ENCODE measurements around the gene GNG12. TPM values are rescaled to one million over a fixed set of nuclear protein-coding genes. Genes with fewer than 3 reads are reported as not detected.

GNG12 gene
- total and polyA plus RNA-seq, 8 donors: 7.3 to 39.8 (median 21.1) TPM

GRCh38 chr1:67766141-67766978, 66.9 kb downstream of the GNG12 start:
- no peak for FAIRE-seq
- peak in 3 of 6 donors; percentile 16 to 40 (median 26) for DNase-seq
- H3K27ac ChIP-seq: no peak overlapping the region
- peak; percentile 44 to 76 (median 66) for ATAC-seq
- peaks cover 0 to 4% (median 0%) of the 10 kb centered on the region in 3 donors for H3K4me1 ChIP-seq
- H3K4me3 ChIP-seq: no peak overlapping the region
- TF ChIP-seq, protein P1, sequence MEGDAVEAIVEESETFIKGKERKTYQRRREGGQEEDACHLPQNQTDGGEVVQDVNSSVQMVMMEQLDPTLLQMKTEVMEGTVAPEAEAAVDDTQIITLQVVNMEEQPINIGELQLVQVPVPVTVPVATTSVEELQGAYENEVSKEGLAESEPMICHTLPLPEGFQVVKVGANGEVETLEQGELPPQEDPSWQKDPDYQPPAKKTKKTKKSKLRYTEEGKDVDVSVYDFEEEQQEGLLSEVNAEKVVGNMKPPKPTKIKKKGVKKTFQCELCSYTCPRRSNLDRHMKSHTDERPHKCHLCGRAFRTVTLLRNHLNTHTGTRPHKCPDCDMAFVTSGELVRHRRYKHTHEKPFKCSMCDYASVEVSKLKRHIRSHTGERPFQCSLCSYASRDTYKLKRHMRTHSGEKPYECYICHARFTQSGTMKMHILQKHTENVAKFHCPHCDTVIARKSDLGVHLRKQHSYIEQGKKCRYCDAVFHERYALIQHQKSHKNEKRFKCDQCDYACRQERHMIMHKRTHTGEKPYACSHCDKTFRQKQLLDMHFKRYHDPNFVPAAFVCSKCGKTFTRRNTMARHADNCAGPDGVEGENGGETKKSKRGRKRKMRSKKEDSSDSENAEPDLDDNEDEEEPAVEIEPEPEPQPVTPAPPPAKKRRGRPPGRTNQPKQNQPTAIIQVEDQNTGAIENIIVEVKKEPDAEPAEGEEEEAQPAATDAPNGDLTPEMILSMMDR (IDR thresholded peaks at IDR 0.05): peak; percentile 38 to 60 (median 48)
- H3K27me3 ChIP-seq: no peaks in the 10 kb centered on the region
- intact Hi-C loops (cut with DNase I): loop anchor here in 1 of 3 donors (10.0 kb wide), 2 partner anchors 232 to 348 kb away; no protein-coding TSS in a partner anchor
- no peaks in the 10 kb centered on the region for H3K9me3 ChIP-seq
- WGBS, 2 donors: 34 to 39% methylated on average over 17 of the region's 17 CpGs
- no peaks in the 10 kb centered on the region for H3K36me3 ChIP-seq

DNA sequence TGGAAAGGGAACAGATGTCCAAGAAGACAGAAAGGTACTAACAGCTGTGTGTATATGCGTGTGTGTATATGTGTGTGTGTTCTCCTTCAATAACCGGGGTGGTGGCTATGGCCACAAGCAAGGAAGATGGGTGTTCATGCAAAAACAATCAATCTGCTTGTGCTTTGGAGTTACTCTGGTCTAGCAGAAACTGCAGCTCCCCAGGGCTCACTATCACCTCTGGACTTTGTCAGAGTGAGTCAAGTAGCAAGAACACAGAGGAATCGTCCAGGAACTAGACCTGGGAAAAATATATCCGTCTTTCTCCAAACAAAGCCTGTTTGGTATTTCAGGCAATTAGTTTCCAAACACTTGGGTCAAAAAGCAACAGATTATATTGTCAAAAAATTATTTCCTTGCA, 68.6 kb downstream of the GNG12 start:
- intact Hi-C loops (cut with DNase I): loop anchor here in 1 of 3 donors (10.0 kb wide), 2 partner anchors 230 to 350 kb away; no protein-coding TSS in a partner anchor
- DNase-seq: no peak
- no peak overlapping the region for H3K27ac ChIP-seq
- no peaks in the 10 kb centered on the region for H3K36me3 ChIP-seq
- 57 to 61% methylated on average over 4 of the region's 4 CpGs for WGBS, 2 donors
- no peak overlapping the region for H3K4me3 ChIP-seq
- no peak for FAIRE-seq
- H3K9me3 ChIP-seq: no peaks in the 10 kb centered on the region
- ATAC-seq: peak in 1 of 4 donors; percentile 19
- H3K27me3 ChIP-seq: no peaks in the 10 kb centered on the region
- TF ChIP-seq, protein P1 (IDR thresholded peaks at IDR 0.05): no peak
- peaks cover 4 to 7% (median 4%) of the 10 kb centered on the region in 3 donors for H3K4me1 ChIP-seq

- TF ChIP-seq, protein P1 (IDR thresholded peaks at IDR 0.05): no peak
- intact Hi-C loops (cut with DNase I): loop anchor here in 1 of 3 donors (10.0 kb wide), 2 partner anchors 227 to 353 kb away; no protein-coding TSS in a partner anchor
- H3K27ac ChIP-seq: no peak overlapping the region
- no peaks in the 10 kb centered on the region for H3K9me3 ChIP-seq
- H3K36me3 ChIP-seq: no peaks in the 10 kb centered on the region
- H3K4me1 ChIP-seq: peaks cover 4 to 11% (median 6%) of the 10 kb centered on the region in 3 donors
- ATAC-seq (no peak), FAIRE-seq (no peak), DNase-seq (no peak)
- WGBS, 2 donors: 78 to 84% methylated on average over 4 of the region's 4 CpGs
- H3K4me3 ChIP-seq: no peak overlapping the region
- H3K27me3 ChIP-seq: no peaks in the 10 kb centered on the region
Observed at GRCh38 chr1:67761730-67762129, 71.5 kb downstream of the GNG12 start.

DNA sequence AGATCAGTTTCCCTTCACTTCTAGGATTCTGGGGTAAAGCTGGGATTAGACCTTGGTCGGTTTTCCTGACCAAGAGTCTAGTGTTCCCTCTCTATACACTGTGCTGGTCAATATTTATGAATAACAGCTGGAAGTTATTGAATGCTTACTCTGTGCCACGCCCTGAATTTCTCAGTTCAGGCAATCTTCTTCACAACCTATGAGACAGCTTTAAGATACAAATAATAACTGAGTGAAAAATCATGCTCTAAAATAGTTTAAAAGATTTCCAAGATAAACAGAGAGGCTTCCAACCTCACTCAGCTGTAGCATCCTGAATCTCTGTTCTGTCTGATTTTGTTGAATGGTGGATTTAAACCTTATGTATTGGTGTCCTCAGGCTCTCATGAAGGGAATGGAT, 72.2 kb downstream of the GNG12 start:
- TF ChIP-seq, protein P1 (IDR thresholded peaks at IDR 0.05): no peak
- H3K27me3 ChIP-seq: no peaks in the 10 kb centered on the region
- H3K9me3 ChIP-seq: no peaks in the 10 kb centered on the region
- ATAC-seq (no peak), FAIRE-seq (no peak), DNase-seq (no peak)
- no peaks in the 10 kb centered on the region for H3K36me3 ChIP-seq
- H3K4me1 ChIP-seq: peaks cover 4 to 11% (median 6%) of the 10 kb centered on the region in 3 donors
- H3K4me3 ChIP-seq: no peak overlapping the region
- H3K27ac ChIP-seq: no peak overlapping the region
- intact Hi-C loops (cut with DNase I): loop anchor here in 1 of 3 donors (10.0 kb wide), 2 partner anchors 226 to 354 kb away; no protein-coding TSS in a partner anchor
- WGBS, 2 donors: 61 to 63% methylated on average over 2 of the region's 2 CpGs

All from pancreas (tissue), 10 donors.